ENCODE measurements around the gene EIF4H. TPM values are rescaled to one million over a fixed set of nuclear protein-coding genes. Genes with fewer than 3 reads are reported as not detected.

The EIF4H gene
- total and polyA plus RNA-seq, 9 of the 15 experiments (the other 6 are each of a cell fraction or from before 2014, with no cell fraction given): 11.0 to 435 (median 319) TPM

DNA sequence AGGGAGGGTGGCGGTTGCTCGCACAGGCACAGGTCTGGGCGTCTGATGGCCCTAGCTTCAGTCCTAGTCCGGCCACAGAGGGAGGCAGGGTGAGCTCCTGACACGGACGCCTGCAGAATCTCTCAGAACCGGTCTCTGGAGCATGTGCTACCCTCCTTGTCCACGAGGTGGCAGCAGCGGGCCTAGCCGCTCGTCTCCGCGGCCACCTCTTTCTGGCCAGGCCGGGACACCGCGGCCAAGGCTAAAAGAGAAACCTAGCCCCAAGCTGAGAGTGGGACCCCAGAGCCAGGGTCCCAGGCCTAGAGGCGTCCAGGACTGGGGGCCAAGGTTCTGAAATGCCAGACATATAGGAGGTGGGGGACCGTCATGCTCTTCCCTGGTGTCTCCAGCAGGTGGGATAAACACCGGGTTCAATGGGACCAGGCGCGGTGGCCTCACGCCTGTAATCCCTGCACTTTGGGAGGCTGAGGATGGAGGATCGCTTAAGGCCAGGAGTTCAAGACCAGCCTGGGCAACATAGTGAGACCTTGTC is 32.5 kb downstream of the EIF4H start (continued):
- TF ChIP-seq, protein P1, sequence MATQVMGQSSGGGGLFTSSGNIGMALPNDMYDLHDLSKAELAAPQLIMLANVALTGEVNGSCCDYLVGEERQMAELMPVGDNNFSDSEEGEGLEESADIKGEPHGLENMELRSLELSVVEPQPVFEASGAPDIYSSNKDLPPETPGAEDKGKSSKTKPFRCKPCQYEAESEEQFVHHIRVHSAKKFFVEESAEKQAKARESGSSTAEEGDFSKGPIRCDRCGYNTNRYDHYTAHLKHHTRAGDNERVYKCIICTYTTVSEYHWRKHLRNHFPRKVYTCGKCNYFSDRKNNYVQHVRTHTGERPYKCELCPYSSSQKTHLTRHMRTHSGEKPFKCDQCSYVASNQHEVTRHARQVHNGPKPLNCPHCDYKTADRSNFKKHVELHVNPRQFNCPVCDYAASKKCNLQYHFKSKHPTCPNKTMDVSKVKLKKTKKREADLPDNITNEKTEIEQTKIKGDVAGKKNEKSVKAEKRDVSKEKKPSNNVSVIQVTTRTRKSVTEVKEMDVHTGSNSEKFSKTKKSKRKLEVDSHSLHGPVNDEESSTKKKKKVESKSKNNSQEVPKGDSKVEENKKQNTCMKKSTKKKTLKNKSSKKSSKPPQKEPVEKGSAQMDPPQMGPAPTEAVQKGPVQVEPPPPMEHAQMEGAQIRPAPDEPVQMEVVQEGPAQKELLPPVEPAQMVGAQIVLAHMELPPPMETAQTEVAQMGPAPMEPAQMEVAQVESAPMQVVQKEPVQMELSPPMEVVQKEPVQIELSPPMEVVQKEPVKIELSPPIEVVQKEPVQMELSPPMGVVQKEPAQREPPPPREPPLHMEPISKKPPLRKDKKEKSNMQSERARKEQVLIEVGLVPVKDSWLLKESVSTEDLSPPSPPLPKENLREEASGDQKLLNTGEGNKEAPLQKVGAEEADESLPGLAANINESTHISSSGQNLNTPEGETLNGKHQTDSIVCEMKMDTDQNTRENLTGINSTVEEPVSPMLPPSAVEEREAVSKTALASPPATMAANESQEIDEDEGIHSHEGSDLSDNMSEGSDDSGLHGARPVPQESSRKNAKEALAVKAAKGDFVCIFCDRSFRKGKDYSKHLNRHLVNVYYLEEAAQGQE (IDR thresholded peaks at IDR 0.05; ENCODE audit: borderline replicate concordance): peak; percentile 95
- TF ChIP-seq, protein P1 (CRISPR knock-in tag; IDR thresholded peaks at IDR 0.05; ENCODE audit: low read depth): 0 out of 2 replicates have a peak, but pooled peaks have one; percentile 65
- TF ChIP-seq BHLHE40 (IDR thresholded peaks at IDR 0.05; ENCODE audit: low read length) (peak; percentile 35), BCOR (IDR thresholded peaks at IDR 0.05) (peak; percentile 75), SMARCA5 (IDR thresholded peaks at IDR 0.05) (peak; percentile 57; the same call in 1 of the 2 replicates), YY1 (IDR thresholded peaks at IDR 0.05; ENCODE audit: borderline replicate concordance in 1 of 3, control insufficient read depth in 1 of 3, extremely low read depth in 1 of 3, insufficient read depth in 3 of 3, insufficient read length in 1 of 3, insufficient replicate concordance in 2 of 3, low read depth in 1 of 3, low read length in 2 of 3) (peak in 1 of 3 experiments; percentile 4), GABPA (tag; conservative IDR thresholded peaks at IDR 0.05; ENCODE audit: low read depth) (no peak), GATAD2A (IDR thresholded peaks at IDR 0.05) (0 out of 2 replicates have a peak, but pooled peaks have one; percentile 39), PHF20 (IDR thresholded peaks at IDR 0.05; ENCODE audit: partially characterized antibody) (peak; percentile 41), SMC3 (conservative IDR thresholded peaks at IDR 0.05; ENCODE audit: insufficient read depth, low read depth, low read length) (peak; percentile 97), MYC (IDR thresholded peaks at IDR 0.05; ENCODE audit: low read depth, low read length) (peak; percentile 58; the same call in 1 of the 2 replicates), MYC (CRISPR knock-in tag; IDR thresholded peaks at IDR 0.05; ENCODE audit: borderline replicate concordance, low read depth) (no peak)
- TF ChIP-seq, protein P2, sequence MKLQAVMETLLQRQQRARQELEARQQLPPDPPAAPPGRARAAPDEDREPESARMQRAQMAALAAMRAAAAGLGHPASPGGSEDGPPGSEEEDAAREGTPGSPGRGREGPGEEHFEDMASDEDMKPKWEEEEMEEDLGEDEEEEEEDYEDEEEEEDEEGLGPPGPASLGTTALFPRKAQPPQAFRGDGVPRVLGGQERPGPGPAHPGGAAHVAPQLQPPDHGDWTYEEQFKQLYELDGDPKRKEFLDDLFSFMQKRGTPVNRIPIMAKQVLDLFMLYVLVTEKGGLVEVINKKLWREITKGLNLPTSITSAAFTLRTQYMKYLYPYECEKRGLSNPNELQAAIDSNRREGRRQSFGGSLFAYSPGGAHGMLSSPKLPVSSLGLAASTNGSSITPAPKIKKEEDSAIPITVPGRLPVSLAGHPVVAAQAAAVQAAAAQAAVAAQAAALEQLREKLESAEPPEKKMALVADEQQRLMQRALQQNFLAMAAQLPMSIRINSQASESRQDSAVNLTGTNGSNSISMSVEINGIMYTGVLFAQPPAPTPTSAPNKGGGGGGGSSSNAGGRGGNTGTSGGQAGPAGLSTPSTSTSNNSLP (IDR thresholded peaks at IDR 0.05; ENCODE audit: borderline replicate concordance, low read depth, low read length): no peak
- TF ChIP-seq, protein P3, sequence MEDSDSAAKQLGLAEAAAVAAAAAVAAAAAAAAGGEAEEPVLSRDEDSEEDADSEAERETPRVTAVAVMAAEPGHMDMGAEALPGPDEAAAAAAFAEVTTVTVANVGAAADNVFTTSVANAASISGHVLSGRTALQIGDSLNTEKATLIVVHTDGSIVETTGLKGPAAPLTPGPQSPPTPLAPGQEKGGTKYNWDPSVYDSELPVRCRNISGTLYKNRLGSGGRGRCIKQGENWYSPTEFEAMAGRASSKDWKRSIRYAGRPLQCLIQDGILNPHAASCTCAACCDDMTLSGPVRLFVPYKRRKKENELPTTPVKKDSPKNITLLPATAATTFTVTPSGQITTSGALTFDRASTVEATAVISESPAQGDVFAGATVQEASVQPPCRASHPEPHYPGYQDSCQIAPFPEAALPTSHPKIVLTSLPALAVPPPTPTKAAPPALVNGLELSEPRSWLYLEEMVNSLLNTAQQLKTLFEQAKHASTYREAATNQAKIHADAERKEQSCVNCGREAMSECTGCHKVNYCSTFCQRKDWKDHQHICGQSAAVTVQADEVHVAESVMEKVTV (CRISPR knock-in tag; IDR thresholded peaks at IDR 0.05): peak; percentile 93
- TF ChIP-seq, protein P4, sequence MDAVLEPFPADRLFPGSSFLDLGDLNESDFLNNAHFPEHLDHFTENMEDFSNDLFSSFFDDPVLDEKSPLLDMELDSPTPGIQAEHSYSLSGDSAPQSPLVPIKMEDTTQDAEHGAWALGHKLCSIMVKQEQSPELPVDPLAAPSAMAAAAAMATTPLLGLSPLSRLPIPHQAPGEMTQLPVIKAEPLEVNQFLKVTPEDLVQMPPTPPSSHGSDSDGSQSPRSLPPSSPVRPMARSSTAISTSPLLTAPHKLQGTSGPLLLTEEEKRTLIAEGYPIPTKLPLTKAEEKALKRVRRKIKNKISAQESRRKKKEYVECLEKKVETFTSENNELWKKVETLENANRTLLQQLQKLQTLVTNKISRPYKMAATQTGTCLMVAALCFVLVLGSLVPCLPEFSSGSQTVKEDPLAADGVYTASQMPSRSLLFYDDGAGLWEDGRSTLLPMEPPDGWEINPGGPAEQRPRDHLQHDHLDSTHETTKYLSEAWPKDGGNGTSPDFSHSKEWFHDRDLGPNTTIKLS (IDR thresholded peaks at IDR 0.05; ENCODE audit: borderline replicate concordance, low read depth): 0 out of 2 replicates have a peak, but pooled peaks have one; percentile 32

All from K562 (cell line).